WTC11 (cell line): ENCODE measurements around the gene MRPL28.
"Not testable (repeated sequence)": the region's sequence is repeated elsewhere in the genome, so short reads cannot be mapped to it uniquely, and the experiment has no call there.

Experiments used
- RELA ChIP-seq: sonication (generic); formaldehyde crosslinking; IDR thresholded peaks from 2 replicates; pipeline ENCODE4 v1.8.1; 2022; ENCODE audit warnings: missing genetic modification reagents, mild to moderate bottlenecking, borderline replicate concordance
- TF ChIP-seq, protein P1 (sequence below): fragments of 200-600 bp; IDR thresholded peaks from 2 replicates; pipeline ENCODE4 v1.8.0; 2022; ENCODE audit warnings: antibody characterized with exemption

DNA sequence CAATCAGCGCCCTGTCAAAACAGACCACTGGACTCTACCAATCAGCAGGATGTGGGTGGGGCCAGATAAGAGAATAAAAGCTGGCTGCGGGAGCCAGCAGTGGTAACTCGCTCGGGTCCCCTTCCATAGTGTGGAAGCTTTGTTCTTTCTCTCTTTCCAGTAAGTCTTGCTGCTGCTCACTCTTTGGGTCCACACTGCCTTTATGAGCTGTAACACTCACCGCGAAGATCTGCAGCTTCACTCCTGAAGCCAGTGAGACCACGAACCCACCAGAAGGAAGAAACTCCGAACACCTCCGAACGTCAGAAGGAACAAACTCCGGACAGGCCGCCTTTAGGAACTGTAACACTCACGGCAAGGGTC, 28.4 kb downstream of the MRPL28 start:
- TF ChIP-seq, protein P1, sequence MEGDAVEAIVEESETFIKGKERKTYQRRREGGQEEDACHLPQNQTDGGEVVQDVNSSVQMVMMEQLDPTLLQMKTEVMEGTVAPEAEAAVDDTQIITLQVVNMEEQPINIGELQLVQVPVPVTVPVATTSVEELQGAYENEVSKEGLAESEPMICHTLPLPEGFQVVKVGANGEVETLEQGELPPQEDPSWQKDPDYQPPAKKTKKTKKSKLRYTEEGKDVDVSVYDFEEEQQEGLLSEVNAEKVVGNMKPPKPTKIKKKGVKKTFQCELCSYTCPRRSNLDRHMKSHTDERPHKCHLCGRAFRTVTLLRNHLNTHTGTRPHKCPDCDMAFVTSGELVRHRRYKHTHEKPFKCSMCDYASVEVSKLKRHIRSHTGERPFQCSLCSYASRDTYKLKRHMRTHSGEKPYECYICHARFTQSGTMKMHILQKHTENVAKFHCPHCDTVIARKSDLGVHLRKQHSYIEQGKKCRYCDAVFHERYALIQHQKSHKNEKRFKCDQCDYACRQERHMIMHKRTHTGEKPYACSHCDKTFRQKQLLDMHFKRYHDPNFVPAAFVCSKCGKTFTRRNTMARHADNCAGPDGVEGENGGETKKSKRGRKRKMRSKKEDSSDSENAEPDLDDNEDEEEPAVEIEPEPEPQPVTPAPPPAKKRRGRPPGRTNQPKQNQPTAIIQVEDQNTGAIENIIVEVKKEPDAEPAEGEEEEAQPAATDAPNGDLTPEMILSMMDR, result not testable (repeated sequence)
- TF ChIP-seq RELA (CRISPR knock-in tag), result not testable (repeated sequence)
